Measurements from ENCODE around the gene DLG1.

Gene DLG1

DNA sequence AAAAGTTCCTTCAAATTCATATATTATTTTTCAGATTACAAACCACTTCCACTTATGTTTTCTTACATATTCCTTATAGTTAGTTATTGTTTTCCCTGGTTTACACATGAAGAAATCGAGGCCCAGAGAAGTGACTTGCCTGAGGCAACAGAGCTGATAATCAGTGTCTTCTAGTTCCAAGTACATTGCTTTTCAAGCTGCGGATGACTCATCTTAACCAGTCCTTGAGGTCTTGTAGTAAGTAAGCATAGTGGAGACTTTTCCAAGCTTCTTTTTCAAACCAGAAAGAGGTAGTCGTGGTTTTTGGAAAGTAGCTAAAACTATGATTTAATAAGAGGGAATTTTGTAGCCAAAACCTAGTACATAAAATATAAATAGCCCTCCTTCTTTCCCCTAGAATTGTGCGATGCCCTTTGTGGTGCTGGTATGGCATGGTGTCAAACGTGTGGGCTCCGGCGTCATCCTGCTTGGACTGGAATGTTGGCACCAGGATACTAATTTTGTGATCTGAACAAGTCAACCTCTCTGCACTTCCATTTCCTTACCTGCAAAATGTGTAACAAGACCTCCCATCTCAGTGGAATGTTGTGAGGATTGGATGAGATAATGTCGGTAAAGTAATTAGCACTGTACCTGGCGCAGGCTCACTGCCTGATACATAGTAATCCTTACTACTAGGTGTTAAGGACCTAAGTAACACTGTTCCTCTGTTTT is 19.0 kb upstream of the DLG1 start:
- ATAC-seq = no peak

DNA sequence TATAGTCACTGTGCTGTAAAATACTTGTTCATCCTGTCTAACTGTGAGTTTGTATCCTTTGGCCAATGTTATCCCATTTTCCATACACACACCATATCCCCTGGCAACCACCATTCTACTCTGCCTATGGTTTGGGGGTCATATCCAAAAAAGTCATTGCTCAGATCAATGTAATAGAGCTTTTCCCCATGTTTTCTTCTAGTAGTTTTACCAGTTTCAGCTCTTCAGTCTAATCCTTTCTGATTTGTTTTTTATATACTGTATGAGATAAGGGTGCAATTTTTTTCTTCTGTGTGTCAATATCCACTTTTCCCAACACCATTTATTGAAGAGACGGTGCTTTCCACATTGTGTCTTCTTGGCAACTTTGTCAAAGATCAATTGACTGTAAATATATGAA is 14.0 kb upstream of the DLG1 start:
- ATAC-seq = no peak

DNA sequence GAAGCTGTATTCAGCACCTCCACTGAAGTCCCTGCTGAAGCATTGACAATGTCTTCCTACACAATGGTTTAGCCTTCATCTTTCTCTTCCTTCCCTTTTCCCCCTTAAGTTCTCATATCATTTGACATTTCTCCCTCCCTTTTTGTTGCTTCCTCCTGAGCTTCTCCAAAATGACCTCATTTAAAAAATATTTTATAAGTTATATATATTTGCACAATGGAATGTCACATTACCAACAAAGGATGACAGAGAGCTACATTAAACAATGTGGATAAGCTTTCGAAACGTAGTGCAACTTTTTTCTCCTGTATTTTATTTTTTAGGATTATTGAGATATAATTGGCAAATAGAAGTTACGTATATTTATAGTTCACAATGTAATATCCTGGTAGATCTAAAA is 13.2 kb upstream of the DLG1 start:
- no peak for ATAC-seq

DNA sequence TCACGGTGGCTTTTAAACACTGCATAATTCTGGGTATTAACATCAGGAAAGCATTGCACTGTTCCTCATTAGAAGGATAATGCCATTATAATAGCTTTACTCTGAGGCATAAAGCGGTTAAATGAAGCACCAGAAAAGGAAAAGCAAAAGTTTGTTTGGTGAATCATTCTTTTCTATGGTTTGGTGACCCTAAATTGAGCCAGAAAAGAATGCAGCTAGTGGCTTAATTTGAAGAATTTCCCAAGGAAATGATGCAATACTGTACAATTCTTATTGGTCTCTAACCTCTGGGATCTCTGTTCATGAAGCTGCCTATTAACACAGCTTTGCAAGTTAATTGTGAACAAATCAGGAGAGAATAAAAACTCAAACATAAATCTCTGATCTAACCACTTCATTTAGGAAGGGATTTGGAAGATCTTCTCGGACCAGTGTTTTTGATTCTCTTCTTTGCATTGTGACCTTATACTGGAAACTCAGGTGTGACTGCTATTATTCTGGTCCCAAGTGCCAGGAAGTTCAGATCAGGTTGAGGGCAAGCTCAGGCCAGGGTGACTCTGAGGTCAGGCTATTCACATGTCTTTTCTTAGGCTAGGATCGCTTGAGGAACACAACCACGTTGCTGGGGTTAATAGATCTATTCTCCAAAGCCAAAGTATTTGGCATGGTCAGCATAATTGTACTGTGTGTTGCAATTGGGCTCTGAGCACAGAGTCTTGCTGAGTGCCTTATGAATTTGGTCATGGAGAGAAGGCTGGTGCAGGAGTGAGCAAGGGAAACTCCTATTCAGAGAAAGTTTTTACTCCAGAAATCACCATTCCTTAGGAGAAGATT is 11.3 kb upstream of the DLG1 start:
- ATAC-seq = peak in 1 of 2 donors; percentile 30

DNA sequence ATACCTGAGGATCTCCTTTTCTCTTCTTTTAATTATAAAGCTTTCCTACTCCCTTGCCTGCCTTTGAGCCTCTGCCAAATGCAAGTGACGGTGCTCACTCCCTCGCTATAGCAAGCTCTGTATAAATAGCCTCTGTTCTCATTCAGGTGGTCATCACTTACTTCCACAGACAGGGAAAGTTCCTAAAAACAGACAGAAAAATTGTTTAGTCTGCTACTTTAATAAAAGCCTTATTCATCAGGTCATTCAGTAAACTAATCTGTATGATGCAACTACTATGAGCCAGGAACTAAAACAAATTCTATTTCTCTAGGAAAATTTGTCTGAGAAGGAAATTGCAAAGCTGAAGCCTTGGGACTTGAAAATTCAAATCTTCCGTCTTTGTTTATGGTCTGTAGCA is 10.2 kb upstream of the DLG1 start:
- no peak for ATAC-seq

DNA sequence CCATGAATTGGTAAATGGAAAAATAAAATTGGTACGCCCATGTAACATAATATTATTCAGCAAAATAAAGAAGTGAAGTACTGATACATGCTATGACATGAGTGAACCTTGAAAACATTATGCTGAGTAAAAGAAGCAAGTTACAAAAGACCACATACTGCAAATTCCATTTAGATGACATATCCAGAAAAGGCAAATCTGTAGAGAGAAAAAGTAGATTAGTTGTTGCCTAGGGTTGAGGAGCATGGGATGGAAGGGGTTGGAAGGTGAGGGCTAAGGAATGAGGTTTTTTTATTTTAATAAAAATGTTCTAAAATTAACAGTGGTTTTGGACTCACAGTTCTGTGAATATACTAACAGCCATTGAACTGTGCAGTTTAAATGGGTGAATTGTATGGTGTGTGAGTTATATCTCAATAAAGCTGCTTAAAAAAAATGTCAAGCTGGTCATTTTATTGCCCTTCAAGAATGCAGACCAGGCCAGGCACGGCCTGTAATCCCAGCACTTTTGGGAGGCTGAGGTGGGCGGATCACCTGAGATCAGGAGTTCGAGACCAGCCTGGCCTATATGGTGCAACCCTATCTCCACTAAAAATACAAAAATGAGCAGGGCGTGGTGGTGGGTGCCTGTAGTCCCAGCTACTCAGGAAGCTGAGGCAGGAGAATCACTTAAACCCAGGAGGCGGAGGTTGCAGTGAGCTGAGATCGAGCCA is 8.1 kb upstream of the DLG1 start:
- no peak for ATAC-seq

DNA sequence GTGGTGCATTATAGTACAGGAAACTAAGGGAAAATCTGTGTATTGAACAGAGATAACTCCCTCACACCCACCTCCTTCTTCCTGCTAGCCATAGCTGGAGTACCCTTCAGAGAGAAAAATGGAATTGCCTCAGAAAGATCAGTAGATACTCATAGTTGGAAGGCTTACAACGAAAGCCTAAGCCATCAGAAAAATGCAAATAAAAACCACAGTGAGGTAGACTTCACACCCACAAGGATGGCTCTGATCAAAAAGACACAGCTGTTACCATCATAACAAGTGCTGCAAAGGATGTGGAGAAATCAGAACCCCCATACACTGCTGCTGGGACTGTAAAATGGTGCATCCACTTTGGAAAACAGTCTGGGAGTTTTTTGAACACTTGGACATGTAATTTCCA is 7.4 kb upstream of the DLG1 start:
- ATAC-seq = peak; percentile 43 to 61

DNA sequence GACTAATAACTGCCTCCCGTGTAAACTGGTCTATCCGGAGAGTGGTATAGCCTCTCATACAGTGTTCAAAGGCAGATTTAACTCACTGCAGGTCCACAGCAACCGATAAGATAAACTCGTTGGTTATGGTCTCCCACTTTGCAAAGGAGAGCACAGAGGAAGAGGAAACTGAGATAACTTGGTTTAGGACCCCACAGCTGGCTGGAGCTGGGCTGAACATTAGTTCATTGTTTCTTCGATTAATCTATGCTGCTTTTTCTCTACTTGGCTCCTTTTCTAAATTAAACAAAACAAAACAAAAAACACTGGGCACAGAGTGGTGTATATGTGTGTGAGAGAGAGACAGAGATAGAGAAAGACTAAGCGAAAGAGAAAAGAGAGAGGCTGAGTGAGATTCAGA is 5.0 kb upstream of the DLG1 start:
- no peak for ATAC-seq

DNA sequence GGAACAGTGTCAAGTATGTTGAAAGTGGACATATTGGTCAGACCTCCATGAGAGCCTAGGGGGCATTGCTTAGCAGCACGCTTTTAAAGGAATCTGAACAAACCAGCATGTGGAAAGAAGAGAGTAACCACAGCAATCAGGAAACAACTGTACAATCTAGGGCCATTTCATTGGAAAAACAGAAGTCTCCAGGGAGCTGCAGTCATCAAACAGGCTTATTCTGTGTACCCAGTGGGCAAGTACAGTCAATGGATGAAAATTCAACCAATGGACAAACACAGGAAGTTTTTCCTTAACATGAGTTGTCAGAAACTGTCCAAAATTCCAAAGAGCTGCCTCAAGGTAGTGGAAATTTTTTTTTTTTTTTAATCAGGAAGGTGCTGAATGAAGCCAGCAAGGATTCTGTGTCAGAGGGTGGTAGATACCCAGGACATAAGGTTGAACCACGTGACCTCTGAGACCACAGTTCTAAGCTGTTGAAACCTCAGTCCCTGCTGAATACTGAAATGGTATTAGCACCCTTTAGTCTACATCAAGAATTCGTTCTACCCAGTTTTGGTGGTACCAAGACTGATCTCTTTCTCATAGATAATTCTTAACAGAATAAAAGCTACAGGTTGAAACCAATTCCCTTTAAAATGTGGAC is 4.4 kb upstream of the DLG1 start:
- no peak for ATAC-seq

DNA sequence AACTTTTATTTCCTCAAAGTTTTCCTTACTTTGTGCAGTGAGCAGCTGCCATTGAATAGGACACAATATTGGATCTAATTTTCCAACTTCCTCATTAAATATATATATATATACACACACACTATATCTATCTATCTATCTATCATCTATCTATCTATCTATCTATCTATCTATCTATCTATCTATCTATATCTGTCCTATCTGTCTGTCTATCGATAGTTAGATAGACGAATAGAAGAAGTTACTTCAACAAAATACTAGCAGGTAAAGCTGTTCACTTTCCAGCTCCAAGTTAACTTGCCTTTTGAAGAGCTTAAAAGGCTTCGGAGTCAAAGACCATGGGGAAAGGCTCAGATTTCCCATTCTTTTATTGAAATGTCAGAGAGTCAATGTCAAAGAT is 3.6 kb upstream of the DLG1 start:
- no peak for ATAC-seq

DNA sequence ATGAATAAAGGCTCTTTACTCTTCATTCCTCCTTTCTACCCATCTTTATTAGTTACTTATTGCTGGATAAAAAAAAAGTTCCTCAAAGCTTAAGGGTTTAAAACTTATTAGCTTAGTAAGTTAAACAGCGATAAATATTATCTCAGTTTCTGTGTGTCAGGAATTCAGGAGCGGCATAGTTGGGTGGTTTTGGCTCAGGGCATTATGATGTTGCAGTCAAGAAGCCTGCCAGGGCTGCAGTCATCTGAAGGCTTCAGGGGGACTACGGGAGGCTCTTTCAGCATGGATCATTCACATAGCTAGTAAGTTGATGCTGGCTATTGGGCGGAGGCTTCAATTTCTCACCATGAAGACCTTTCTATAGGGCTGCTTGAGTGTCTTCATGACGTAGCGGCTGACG is 1.9 kb upstream of the DLG1 start:
- no peak for ATAC-seq

DNA sequence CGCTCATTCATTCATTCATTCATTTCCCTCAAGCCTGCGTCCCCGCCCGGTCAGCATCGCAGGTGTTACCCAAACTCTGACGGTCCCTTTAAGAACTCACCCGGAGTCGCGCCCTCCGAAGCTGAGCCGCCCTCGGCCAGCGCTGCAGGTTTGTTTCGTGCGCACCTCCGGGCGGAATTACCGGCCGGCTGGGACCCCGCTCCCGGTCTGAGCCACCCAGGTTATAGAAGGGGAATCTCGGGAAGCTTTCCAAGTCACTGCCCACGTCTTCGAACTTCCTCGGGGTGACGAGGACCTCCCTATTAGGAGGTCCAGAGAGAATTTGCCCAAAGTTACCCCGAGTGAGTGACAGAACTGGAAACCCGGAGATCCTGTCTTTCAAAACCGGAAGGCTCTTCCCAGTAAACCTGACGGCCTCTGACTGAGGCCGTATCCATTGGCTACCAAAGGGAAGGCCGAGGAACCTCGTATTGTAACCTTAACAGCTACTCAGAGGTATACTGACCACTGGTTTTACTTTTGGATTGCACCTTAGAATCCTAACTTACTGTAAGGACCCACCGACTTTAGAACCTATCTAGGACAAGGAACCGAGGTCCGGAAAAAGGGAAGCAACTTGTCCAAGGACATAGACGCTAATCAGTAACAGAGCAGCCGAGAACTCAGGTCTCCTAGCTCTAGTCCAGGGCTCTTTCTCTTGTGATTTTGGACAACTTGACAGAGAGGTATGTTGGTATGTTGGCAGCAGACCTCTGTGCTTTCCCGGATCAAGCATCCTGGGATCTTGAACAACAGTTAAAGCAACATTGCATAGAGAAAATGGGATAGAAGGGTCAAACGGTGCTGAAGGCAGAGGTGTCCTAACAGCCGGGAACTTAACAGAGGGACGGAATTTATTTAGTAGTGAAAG is 788 bp upstream of the DLG1 start:
- no peak for ATAC-seq

DNA sequence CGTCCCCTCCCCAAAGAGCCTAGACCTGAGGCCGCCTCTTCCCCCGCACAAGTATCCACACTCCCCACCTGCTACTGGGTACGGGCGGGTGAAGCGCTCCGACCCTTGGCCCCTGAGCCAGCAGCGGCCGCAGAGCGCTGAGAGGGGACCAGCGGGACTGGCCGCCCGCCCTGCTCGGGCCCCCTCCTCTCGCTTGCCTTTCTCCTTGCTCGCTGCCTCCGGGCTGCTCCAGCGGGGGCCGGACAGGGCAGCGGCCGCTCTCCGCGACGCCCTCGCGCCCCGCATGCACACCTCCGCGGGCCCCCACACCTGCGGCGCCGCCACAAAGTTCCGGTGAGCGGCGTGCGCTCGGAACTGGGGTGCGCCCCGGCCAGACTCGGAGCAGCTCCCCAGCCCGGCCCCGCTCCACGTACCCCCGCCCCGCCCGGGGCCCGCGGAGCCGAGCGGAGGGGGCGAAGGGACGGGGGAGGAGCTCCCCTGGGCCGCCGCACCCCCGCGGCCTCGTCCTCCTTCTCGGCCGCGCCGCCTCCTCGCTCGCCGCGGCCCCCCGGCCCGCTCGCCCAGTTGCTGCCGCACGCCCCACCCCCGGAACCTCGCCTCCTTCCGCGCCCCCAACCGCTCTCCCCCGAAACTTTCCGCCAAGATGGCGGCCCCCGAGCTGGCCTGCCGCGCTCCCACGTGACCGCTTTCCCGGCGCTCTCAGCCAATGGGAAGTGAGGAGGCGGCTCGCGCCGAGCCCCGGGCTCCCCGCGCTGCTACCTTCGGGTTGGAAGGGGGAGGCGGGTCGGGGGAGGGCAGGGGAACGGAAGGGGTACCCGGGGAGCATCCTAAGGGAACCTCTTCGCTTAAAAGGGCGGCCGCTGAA is 704 bp downstream of the DLG1 start:
- ATAC-seq = peak; percentile 89

DNA sequence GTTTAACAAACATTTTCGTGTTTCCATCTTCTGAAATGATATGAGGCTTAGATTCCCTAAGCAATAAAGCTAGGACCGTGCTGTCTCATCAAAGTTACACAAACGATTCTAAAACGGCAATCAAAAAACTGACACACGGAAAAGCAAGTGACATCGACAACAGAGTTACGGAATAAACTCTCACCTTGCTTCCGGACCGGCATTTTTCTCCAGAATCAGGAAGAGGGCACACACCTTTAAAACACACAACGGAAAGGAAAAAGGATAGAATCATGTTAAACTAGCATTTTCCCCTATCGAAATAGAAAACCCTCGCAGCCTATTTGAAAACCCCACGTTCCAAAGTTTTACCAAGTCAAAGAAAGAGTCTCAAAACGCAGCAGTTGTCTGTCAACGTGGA is 1.4 kb downstream of the DLG1 start:
- no peak for ATAC-seq

DNA sequence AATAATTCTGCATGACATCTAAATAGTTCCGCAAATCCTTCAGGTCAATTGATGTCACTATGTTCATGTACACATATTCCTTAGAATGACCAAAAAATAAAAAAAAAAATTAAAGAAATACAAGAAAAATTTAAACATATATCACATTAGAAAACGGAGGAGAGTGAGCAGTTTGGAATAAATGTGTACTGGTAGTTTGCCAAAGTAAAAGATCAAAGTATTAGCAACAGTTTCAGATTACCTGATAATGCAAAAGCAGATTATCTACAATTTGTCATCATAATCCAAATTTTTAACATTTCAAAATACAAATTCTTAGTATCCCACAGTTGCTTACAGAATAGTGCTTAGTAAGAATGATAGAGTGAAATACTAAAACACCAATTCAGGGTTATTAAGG is 1.9 kb downstream of the DLG1 start:
- no peak for ATAC-seq

DNA sequence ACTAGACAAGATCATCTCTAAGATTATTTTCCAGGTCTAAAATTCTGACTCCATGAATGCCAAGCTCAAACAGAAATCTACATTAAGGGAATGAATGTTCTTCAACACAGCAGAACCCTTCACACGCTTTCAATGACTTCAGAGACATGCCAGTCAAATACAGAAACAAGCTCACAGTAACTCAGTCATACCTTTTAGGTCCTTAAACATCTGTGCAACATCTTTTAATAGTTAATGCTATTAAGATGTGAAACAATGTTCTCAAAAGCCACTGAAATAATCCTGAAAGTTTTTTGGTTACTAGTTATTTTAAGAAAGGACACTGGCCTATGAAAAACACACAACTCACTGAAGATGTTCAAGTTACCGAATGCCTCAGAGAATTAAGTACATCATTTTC is 2.5 kb downstream of the DLG1 start:
- ATAC-seq = no peak

DNA sequence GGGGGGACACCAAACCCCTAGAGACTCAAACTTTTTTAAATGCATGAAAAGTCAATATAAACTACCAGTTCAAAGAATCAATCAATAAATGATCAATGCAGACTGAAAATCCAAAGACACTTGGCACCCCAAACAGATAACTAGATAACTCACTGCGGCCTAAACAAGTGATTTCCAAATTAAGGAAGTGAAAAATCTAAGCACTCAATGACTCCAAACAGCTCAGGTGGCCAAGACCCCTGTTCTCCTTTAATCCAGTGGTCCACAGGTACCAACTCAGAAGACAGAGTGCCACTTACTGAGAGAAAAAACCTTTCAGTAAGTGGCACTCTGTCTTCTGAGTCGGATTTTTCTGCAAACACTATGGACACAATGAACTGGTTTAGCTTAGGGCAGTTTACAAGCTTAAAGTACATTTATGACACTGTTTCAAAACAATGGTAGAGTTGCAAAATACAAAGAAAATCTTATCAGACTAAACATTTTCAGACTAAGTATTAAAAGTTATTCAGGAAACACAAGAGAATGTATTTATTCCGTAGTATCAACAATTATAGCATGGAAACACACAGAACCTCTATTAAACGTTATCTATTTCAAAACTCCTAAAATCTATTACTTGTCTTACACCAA is 4.7 kb downstream of the DLG1 start:
- no peak for ATAC-seq

DNA sequence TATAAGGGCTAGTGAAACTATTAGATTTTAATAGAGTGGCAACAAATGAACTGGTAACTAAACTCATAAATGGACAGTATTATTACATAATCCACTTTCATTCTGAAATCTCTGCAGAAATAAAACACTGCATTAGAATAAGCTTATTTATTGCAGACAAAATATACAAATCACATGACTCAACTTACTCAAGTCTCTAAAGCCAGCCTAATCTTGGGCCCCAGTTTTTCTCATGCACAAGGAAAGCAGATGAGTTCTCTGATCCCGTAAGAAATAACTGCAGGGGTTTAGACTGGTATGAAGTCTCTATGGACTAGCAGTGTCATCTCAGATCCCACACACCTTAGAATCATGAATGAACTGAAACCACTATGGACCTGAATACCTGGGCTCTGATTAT is 5.8 kb downstream of the DLG1 start:
- ATAC-seq = no peak

DNA sequence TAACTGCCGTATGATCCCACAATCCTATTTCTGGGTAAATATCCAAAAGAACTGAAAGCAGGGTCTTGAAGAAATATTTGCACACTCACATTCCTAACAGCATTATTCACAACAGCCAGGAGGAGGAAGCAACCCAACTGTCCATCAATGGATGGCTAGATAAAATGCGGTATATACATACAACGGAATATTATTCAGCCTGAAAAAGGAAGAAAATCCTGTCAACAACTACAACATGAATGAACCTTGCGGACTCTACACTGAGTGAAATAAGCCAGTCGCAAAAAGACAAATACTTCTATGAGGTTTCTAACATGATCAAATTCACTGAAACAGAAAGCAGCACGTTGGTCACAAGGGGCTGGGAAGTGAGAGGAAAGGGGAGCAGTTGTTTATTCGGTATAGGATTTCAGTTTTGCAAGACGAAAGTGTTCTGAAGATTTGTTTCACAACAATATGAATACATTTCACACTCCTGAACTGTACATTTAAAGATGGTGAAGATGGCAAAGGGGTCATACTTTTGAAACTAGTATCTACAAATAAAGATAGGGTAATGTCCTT is 6.2 kb downstream of the DLG1 start:
- ATAC-seq = no peak

DNA sequence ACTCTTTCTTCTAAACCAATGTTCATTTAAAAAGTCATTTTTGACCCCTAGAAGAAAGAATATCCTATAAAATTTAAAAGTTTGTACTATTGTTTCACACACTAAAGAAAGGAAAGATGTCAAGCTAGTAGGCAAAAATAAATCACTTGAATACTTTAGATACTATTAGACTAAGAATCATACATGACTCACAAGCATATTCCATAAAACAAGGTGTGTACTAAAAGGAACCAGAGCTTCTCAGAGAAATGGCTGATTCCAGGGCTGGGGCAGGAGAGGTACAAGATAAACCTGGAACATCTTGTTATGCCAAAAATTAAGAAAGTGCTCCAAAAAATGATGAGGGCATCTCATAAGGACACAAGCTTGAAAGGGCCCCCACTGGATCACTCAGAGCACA is 8.7 kb downstream of the DLG1 start:
- ATAC-seq = peak in 1 of 2 donors; percentile 17
